Activated CD8-positive, alpha-beta memory T cell treated with anti-CD3 and anti-CD28 coated beads for 36 hours (primary cell): ENCODE results near the gene ACOT9. TPM values are rescaled to one million over a fixed set of nuclear protein-coding genes. Genes with fewer than 3 reads are reported as not detected.

Experiments used
- CTCF ChIA-PET: fragments of 350-600 bp; sonication (Branson Sonifier 250); formaldehyde crosslinking; loops from one replicate; lab custom pipeline; 2021; ENCODE audit warnings: antibody characterized with exemption; lab: Charles Lee
- POLR2A ChIA-PET: fragments of 350-600 bp; sonication (Branson Sonifier 250); formaldehyde crosslinking; loops from one replicate; lab custom pipeline; 2021; ENCODE audit warnings: antibody characterized with exemption; lab: Charles Lee
- total RNA-seq, 2 experiments: library from RNA; stranded (reverse); gene quantifications; one replicate each; pipeline ENCODE4 v1.2.3, GENCODE V29; 2021

ACOT9 gene
- 10 to 100 TPM; 37.2 to 37.5 TPM for total RNA-seq

DNA sequence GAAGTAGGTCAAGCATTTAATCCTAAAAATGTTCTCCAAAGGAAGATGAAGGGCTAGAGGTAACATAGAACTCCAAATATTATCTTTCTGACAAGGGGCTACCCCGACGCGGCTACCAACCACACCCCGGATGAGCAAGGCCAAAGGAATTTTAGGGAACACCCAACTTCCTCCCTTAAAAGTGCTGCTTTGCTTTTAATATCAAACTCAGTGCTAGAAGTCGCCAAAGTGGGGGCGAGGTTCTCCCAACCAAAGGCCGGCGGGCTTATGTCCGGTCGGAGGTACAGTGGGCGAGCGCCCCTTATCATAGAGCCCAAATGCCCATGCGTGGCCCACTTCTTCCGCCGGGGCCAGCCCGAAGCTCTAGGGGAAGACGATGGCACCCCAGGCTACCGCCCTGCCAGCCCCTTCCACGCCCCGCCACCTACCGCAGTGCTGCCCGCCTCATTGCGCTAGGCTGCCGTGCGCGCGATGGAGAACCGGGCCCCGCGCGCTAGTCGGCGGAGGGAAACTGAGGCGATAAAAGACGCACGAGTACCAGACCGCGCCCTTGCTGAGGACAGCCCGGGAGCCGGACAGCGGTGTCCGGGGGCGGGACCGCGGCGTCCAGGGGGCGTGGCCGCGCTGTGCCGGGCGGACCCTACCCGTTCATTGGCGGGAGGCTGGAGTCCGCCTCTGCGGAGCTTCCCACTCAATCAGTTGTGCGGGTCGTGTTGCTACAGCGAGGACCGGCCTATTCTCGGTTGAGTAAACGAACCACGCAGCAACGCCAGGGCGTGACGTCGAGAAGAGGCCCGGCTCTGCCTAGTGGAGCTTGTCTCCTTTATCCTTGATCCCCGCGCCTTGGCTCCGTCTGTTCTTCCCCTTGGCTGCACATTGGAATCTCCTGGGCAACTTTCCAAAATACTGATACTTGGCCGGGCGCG is at the start of gene ACOT9:
Gene ACOT9, minus strand, starts transcription at position 580 of the 926 bp plus-strand sequence. Its CDS starts 132 bp downstream, at position 448.
- CTCF ChIA-PET = no interaction called here

DNA sequence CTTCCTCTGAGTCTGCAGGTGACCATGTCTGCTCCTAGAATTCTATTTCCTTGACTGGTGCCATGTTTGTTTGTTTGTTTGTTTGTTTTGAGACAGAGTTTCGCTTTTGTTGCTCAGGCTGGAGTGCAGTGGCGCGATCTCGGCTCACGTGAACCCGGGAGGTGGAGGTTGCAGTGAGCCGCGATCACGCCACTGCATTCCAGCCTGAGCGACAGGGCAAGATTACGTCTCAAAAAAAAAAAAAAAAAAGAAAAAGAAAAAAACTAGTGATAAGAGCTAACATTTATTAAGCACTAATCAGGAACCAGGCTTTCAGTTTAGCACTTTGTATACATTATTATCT is 47.0 kb upstream of the ACOT9 start:
- CTCF ChIA-PET = no interaction called here
- POLR2A ChIA-PET = interaction anchor here (0.7 kb wide), 1 partner anchor 117 kb away, joined by 3 read pairs; no protein-coding TSS in a partner anchor

More for the DNA sequence above, at the start of gene ACOT9:
- POLR2A ChIA-PET = interaction anchor here (0.7 to 1.1 kb wide), 2 partner anchors 35 to 40 kb away, joined by 3 to 4 read pairs; partner anchors contain the start of gene SAT1

GRCh38 chrX:23789386-23790154 is 46.5 kb upstream of the ACOT9 start:
- ChIA-PET CTCF (no interaction called here), POLR2A (interaction anchor here (0.7 kb wide), 1 partner anchor 118 kb away, joined by 3 read pairs; no protein-coding TSS in a partner anchor)

- POLR2A ChIA-PET = no interaction called here
- CTCF ChIA-PET = interaction anchor here (0.6 kb wide), 1 partner anchor 168 kb away, joined by 3 read pairs; no protein-coding TSS in a partner anchor
Observed at GRCh38 chrX:23788946-23789345, 45.9 kb upstream of the ACOT9 start.

DNA sequence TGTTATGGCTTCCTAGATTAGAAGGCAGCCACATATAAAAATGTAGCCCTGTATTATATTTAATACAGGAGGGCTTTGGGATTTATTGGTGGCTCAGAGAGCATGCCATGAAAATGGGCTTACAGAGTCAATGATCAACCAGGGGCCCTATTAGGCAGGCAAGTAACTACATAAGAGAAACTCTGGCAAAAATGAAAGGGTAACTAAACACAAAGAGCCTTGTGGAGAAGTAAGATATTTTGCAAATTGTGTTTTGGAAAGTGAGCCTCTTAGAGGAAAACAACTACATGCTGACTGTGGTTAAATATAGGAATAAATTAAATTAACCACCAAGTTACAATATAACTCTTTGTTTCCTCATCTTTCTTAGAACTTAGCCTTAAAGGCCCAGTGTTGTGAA is 45.4 kb upstream of the ACOT9 start:
- ChIA-PET CTCF (interaction anchor here (0.6 kb wide), 1 partner anchor 168 kb away, joined by 3 read pairs; no protein-coding TSS in a partner anchor), POLR2A (interaction anchor here (0.6 kb wide), 1 partner anchor 43 kb away, joined by 7 read pairs; no protein-coding TSS in a partner anchor)

DNA sequence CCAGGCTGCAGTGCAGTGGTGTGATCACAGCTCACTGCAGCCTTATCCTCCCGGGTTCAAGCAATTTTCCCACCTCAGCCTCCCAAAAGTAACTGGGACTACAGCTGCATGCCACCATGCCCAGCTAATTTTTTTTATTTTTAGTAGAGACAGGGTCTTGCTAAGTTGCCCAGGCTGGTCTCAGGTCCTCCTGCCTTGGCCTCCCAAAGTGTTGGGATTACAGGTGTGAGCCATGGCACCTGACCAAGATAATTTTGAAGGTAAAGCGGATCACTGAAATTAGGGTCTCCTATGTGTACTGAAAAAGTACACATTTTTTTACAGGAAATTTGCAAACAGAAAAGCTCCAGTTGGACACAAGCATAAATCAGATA is 44.7 kb upstream of the ACOT9 start:
- ChIA-PET CTCF (interaction anchor here (0.9 kb wide), 1 partner anchor 121 kb away, joined by 3 read pairs; no protein-coding TSS in a partner anchor), POLR2A (interaction anchor here (0.5 to 0.6 kb wide), 2 partner anchors 17 to 42 kb away, joined by 4 to 7 read pairs; no protein-coding TSS in a partner anchor)

GRCh38 chrX:23786268-23786815 is 43.3 kb upstream of the ACOT9 start:
- POLR2A ChIA-PET = interaction anchor here (0.6 kb wide), 1 partner anchor 167 kb away, joined by 3 read pairs; no protein-coding TSS in a partner anchor
- CTCF ChIA-PET = no interaction called here

DNA sequence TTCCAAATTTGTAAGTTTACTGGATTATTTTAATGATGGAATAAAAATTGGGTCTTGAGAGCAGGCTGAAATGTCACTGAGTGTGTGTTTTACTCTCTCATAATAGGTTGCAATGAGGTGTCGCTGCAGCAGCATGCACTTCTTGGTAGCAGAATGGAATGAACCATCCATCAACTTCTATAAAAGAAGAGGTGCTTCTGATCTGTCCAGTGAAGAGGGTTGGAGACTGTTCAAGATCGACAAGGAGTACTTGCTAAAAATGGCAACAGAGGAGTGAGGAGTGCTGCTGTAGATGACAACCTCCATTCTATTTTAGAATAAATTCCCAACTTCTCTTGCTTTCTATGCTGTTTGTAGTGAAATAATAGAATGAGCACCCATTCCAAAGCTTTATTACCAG is 42.5 kb upstream of the ACOT9 start:
- ChIA-PET CTCF (interaction anchor here (3.7 kb wide), 1 partner anchor 117 kb away, joined by 19 read pairs; no protein-coding TSS in a partner anchor), POLR2A (no interaction called here)

DNA sequence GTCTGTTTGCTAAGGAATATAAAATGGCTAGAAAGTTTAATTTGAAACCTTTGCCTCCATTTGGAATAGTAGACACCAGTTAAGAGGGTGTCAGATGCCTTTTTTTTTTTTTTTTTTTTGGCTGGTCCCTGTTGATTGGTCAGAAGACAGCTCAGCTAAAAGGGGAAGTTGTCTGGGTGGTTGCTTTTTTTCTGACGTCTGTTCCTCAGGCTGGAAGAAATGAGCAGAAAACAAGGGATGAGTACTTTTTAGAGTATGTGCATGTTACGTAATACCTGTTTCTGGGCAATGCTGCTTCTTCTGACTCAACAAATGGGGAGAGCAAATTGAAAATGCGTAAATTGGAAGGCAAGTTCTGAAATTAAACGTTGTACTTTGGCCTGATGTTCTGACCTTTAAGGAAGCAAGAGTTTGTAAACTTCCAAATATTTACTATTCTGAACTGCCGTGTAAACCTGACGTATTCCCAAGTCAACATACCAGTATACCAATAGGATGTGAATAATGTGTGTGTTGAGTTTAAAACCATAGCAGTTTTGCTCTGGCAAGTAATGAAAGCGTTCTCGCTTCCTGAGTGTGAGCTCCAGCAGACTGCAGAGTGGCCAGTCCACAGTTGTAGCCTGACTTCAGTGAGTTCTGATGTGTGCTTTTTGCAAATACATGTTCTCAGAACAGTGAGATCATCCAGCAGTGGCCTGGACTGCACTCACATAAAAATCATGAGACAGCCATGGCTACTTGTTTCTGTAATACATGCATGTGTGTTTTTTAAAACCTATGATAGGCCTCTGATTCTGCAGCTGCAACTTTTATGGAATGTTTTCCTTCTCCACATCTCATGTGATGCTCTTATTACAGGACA is 41.6 kb upstream of the ACOT9 start:
- ChIA-PET CTCF (interaction anchor here (3.7 kb wide), 1 partner anchor 117 kb away, joined by 19 read pairs; no protein-coding TSS in a partner anchor), POLR2A (no interaction called here)

DNA sequence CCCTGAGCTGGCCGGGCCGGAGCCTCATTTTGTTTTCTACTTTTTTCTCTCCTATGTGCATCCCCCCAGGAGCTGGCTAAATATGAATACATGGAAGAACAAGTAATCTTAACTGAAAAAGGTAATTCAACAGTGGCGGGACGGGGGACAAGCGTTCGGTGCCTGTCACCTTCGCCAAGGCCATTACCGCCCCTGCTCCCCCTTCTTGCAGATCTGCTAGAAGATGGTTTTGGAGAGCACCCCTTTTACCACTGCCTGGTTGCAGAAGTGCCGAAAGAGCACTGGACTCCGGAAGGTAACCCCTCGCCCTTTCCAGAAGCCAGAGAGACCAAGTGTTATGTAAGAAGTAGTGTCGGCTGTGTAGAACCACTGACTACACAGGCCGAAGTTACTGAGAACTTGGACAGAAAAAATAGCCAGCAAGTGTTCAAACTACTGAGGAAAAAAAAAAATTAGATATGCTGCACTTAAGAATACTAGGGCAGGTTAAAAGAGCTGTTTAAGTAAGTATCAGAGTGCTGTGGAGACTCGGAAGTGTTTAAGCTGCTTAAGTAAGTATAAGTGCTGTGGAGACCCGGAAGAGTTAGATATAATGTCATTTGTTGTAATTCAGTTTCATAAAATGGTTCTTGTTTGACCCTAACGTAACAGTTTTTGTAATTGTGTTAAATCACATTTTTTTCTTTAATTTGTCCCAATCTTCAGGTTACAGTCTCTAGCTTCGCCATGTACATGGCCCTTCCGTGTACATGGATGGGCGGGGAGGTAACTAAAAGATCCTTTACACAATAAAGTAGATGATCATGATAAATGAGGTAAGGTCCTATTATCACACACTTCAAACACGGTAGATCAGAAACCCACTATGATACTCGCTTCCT is 40.8 kb upstream of the ACOT9 start:
- ChIA-PET CTCF (interaction anchor here (0.6 to 3.7 kb wide), 3 partner anchors 8 to 121 kb away, joined by 3 to 19 read pairs (median 3); no protein-coding TSS in a partner anchor), POLR2A (interaction anchor here (1.0 to 1.2 kb wide), 4 partner anchors 116 to 270 kb away, joined by 3 to 4 read pairs (median 3); no protein-coding TSS in a partner anchor)

GRCh38 chrX:23782863-23783588 is 40.0 kb upstream of the ACOT9 start, which contains the start of gene SAT1:
TSS of gene SAT1 (plus strand) at chrX:23783173. CDS start at chrX:23783352, 179 bp downstream.
- ChIA-PET CTCF (interaction anchor here (1.0 to 3.7 kb wide), 2 partner anchors 119 to 120 kb away, joined by 3 to 19 read pairs; no protein-coding TSS in a partner anchor), POLR2A (interaction anchor here (0.9 to 1.2 kb wide), 5 partner anchors 40 to 271 kb away, joined by 3 to 4 read pairs (median 3); partner anchors contain the start of gene ACOT9)

DNA sequence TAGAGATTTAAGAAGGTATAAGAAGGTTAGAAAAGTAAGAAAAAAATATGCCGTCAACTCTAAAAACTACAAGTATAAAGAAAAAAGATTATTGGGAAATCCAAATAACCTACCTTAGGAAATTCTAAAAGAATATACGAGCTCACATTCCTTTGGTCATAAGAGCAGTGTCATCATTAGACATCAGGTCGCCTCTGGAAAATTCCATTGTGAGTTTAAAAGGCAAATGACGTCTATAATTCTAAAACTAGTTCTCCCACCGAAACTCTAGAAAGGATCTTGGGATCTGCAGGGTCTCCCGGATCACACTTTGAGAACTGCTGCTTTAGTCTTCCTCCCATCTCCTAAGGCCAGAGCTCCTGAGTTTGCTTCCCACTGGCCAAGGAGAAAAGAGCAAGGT is 39.4 kb upstream of the ACOT9 start:
- CTCF ChIA-PET = interaction anchor here (1.0 to 3.7 kb wide), 2 partner anchors 119 to 120 kb away, joined by 3 to 19 read pairs; no protein-coding TSS in a partner anchor
- POLR2A ChIA-PET = interaction anchor here (0.9 to 1.2 kb wide), 4 partner anchors 40 to 271 kb away, joined by 3 to 4 read pairs (median 3); partner anchors contain the start of gene ACOT9

- ChIA-PET POLR2A (no interaction called here), CTCF (no interaction called here)
Observed at GRCh38 chrX:23779025-23779424, 35.9 kb upstream of the ACOT9 start.

DNA sequence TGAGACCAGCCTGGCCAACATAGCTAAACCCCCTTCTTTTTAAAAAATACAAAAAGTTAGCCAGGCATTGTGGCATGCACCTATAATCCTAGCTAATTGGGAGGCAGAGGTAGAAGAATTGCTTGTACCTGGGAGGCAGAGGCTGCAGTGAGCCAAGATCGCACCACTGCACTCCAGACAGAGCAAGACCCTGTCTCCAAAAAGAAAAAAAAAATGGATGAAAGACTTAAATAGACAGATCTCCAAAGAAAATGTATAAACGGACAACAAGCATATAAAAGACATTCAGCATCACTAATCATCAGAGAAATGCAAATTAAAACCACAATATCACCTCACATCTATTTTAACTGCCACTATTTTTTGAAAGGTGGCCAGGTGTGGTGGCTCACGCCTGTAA is 33.3 kb upstream of the ACOT9 start:
- ChIA-PET CTCF (no interaction called here), POLR2A (no interaction called here)

DNA sequence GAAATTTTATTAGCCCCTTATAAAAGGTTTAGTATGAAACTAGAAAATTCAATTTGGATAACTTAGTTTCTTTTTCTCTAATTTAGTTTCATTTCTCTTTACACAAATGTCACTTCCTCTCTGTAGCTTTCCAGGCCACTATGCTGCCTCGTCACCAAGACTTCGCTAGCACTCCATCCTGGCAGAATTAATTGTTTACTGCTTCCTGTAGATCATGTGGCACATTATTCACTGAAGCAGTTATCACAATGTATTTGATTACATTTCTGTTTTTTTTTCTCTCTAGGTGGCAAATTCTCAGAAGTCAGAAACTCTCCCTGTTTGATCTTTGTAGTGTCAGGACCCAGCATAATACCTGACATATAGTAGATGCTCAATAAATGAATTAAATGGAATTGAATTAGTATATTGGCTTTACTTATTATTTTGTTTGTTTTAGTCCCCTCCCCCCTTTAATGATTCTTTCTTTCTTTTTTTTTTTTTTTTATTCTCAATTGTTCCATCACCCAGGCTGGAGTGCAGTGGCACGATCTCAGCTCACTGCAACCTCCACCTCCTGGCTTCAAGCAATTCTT is 30.6 kb upstream of the ACOT9 start:
- ChIA-PET POLR2A (no interaction called here), CTCF (interaction anchor here (1.3 kb wide), 1 partner anchor 128 kb away, joined by 4 read pairs; no protein-coding TSS in a partner anchor)
